Caco-2 (cell line): ENCODE results near the gene PLA2G7. TPM values are rescaled to one million over a fixed set of nuclear protein-coding genes. Genes with fewer than 3 reads are reported as not detected.
A peak's percentile ranks its signal among the peaks of the same experiment; 100 is the strongest.

Source experiments
- Bru-seq: library from RNA; stranded (reverse); fragments of 400-500 nt; gene quantifications from one replicate; lab custom pipeline; 2021; lab: Mats Ljungman, UMichigan
- BruChase-seq, 2 experiments: library from RNA; stranded (reverse); fragments of 400-500 nt; gene quantifications; one replicate each; lab custom pipeline; 2021; lab: Mats Ljungman, UMichigan
- BruUV-seq: library from RNA; stranded (reverse); fragments of 400-500 nt; replicated peaks from 2 replicates; lab custom pipeline; 2021; lab: Mats Ljungman, UMichigan
- CTCF ChIA-PET: fragments of 300-600 bp; sonication (Branson Sonifier 250); formaldehyde crosslinking; loops from one replicate; lab custom pipeline; 2022; ENCODE audit warnings: antibody characterized with exemption; lab: Charles Lee
- POLR2A ChIA-PET: fragments of 300-600 bp; sonication (Branson Sonifier 250); formaldehyde crosslinking; loops from one replicate; lab custom pipeline; 2022; ENCODE audit warnings: antibody characterized with exemption; lab: Charles Lee
- DNase-seq, 2 experiments: peaks; one replicate each; pipeline versions ENCODE4 v3.0.0 to v3.0.0-alpha.2; 2020 to 2022
- H3K27me3 ChIP-seq: replicated peaks from 2 replicates; pipeline ENCODE4 v1.6.0; 2011; ENCODE audit warnings: low read length; ENCODE audit not compliant: control insufficient read depth, insufficient read depth
- H3K36me3 ChIP-seq: 2 replicates; pipeline ENCODE4 v1.5.1; 2011; ENCODE audit warnings: low read length; ENCODE audit not compliant: control insufficient read depth, insufficient read depth
- H3K4me1 ChIP-seq: fragments of 250-450 bp; sonication (Bioruptor Pico); 2 replicates; pipeline ENCODE4 v1.5.1; 2020; ENCODE audit warnings: mild to moderate bottlenecking
- H3K4me3 ChIP-seq: 2 replicates; pipeline ENCODE4 v1.5.1; 2011; ENCODE audit warnings: low read depth, mild to moderate bottlenecking, control low read depth, low read length
- H3K9me3 ChIP-seq: fragments of 250-450 bp; sonication (Bioruptor Pico); 2 replicates; pipeline ENCODE4 v1.5.1; 2020; ENCODE audit warnings: mild to moderate bottlenecking, moderate library complexity
- H3K27ac Mint-ChIP-seq: one replicate; pipeline ENCODE4 v1.8.0; 2022; ENCODE audit warnings: mixed read lengths; ENCODE audit not compliant: unreplicated experiment
- H3K27me3 Mint-ChIP-seq: one replicate; pipeline ENCODE4 v1.8.0; 2022; ENCODE audit warnings: mixed read lengths; ENCODE audit not compliant: insufficient read depth, unreplicated experiment
- H3K36me3 Mint-ChIP-seq: one replicate; pipeline ENCODE4 v1.8.0; 2022; ENCODE audit warnings: mild to moderate bottlenecking, mixed read lengths; ENCODE audit not compliant: insufficient read depth, unreplicated experiment
- H3K4me1 Mint-ChIP-seq: one replicate; pipeline ENCODE4 v1.8.0; 2022; ENCODE audit warnings: low read depth, mixed read lengths; ENCODE audit not compliant: unreplicated experiment
- H3K4me3 Mint-ChIP-seq: one replicate; pipeline ENCODE4 v1.8.0; 2022; ENCODE audit warnings: mild to moderate bottlenecking, moderate library complexity, mixed read lengths; ENCODE audit not compliant: unreplicated experiment
- H3K9me3 Mint-ChIP-seq: one replicate; pipeline ENCODE4 v1.8.0; 2022; ENCODE audit warnings: mixed read lengths; ENCODE audit not compliant: unreplicated experiment
- intact Hi-C: fragments of 100-400 bp; cut with micrococcal nuclease; formaldehyde crosslinking; loops from one replicate; pipeline ENCODE4 v1.10.0; 2022; ENCODE audit not compliant: unreplicated experiment
- long read RNA-seq: library from polyadenylated mRNA; stranded (forward); transcript quantifications from one replicate; pipeline ENCODE4 v2.0.0, GENCODE V29; 2022
- total RNA-seq: library from RNA; stranded (reverse); gene quantifications from 2 replicates; pipeline ENCODE4 v1.2.3, GENCODE V29; 2022
- TF ChIP-seq, protein P1 (sequence below), 2 experiments: fragments of 200-600 bp in 1 of 2; IDR thresholded peaks; 1 replicate in 1 of 2; 2 replicates in 1 of 2; pipeline versions ENCODE4 v1.5.1 to v1.8.0; 2011 to 2022; ENCODE audit warnings: antibody characterized with exemption in 1 of 2, control low read depth in 1 of 2, inconsistent platforms in 1 of 2, low read depth in 1 of 2, low read length in 1 of 2, mild to moderate bottlenecking in 1 of 2, moderate library complexity in 1 of 2; ENCODE audit not compliant: insufficient read depth in 1 of 2, severe bottlenecking in 1 of 2, unreplicated experiment in 1 of 2

The PLA2G7 gene
- 0.19 and 0.32 TPM in 2 replicates for total RNA-seq
- percentile 20 among the genes with signal in this experiment for Bru-seq, nascent RNA
- BruChase-seq, experiment 1, labeled RNA remaining after a 2-hour chase = percentile 20 among the genes with signal in this experiment
- BruChase-seq, experiment 2, labeled RNA remaining after a 6-hour chase = percentile 20 among the genes with signal in this experiment
- long read RNA-seq, partial matches to known transcripts = 0 of 2 reads
- long read RNA-seq, other reads (novel, unspliced or antisense) = 1 of 2 reads

DNA sequence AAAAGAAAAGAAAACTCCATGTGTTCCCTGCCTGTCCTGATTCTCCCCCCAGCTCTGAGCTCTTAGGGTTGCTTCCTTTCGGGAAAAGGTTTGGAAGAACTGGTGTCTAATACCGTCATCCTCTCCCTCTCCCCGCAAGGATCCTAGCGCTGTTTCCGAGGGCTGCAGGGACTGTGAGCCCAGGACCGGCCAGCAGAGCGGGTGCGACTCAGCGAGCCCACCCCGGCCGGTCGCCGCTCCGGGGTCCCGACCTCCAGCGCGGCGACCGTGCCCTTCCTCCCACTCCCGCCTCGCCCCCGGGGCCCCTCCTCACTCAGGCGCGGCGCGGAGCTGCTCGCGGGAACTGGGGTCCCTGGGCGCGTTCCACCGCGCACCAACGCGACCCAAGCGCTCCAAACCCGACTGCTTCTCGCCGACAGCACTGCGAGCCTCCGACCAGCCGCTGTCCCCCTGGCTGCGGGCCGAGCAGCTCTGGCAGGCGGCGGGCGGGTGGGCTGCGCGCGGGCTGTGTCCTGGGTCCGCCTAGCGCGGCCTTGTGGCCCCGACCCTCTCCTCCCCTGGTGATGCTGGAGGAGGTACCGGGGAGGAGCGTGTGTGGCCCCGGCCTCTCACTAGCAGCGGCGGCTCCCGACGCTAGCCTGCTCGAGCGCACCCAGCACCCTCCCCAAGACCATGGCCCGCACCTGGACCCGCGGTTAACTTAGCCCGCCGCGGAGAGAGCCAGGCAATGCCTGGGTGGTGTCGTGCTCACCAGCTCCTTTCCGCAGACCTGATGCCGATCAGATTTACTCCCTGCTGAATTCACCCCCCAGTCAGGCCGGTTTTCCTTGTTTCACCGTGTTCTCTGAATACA is at the start of gene PLA2G7:
PLA2G7 (minus strand) TSS at position 509 of the 853 bp plus-strand sequence. CDS start 12,484 bp downstream, outside the sequence.
- peak within 1 kb of the TSS; percentile 66 for H3K4me3 Mint-ChIP-seq
- no TSS peak for BruUV-seq
- intact Hi-C loops = loop anchor here (1.0 kb wide), 1 partner anchor 46 kb away; no protein-coding TSS in a partner anchor
- peak; percentile 24 to 39 for DNase-seq
- H3K36me3 Mint-ChIP-seq = no peaks in the 10 kb centered on the region
- peak within 1 kb of the TSS; percentile 2 for H3K27ac Mint-ChIP-seq
- H3K27me3 Mint-ChIP-seq = peaks cover 14% of the 10 kb centered on the region
- peaks cover 7% of the 10 kb centered on the region for H3K4me1 Mint-ChIP-seq
- Histone ChIP-seq H3K36me3 (no peaks in the 10 kb centered on the region), H3K9me3 (no peaks in the 10 kb centered on the region), H3K27me3 (peaks cover 1% of the 10 kb centered on the region; the same call in 1 of the 2 replicates), H3K4me1 (0 out of 2 replicates have a peak, but pooled peaks cover 4% of the 10 kb centered on the region), H3K4me3 (peak within 1 kb of the TSS; percentile 38)
- H3K9me3 Mint-ChIP-seq = no peaks in the 10 kb centered on the region
- TF ChIP-seq, protein P1, sequence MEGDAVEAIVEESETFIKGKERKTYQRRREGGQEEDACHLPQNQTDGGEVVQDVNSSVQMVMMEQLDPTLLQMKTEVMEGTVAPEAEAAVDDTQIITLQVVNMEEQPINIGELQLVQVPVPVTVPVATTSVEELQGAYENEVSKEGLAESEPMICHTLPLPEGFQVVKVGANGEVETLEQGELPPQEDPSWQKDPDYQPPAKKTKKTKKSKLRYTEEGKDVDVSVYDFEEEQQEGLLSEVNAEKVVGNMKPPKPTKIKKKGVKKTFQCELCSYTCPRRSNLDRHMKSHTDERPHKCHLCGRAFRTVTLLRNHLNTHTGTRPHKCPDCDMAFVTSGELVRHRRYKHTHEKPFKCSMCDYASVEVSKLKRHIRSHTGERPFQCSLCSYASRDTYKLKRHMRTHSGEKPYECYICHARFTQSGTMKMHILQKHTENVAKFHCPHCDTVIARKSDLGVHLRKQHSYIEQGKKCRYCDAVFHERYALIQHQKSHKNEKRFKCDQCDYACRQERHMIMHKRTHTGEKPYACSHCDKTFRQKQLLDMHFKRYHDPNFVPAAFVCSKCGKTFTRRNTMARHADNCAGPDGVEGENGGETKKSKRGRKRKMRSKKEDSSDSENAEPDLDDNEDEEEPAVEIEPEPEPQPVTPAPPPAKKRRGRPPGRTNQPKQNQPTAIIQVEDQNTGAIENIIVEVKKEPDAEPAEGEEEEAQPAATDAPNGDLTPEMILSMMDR (IDR thresholded peaks at IDR 0.05; ENCODE audit: insufficient read depth in 1 of 2, low read depth in 1 of 2, low read length in 1 of 2, severe bottlenecking in 1 of 2, unreplicated experiment in 1 of 2) = no peak
- ChIA-PET POLR2A (no interaction called here), CTCF (no interaction called here)

DNA sequence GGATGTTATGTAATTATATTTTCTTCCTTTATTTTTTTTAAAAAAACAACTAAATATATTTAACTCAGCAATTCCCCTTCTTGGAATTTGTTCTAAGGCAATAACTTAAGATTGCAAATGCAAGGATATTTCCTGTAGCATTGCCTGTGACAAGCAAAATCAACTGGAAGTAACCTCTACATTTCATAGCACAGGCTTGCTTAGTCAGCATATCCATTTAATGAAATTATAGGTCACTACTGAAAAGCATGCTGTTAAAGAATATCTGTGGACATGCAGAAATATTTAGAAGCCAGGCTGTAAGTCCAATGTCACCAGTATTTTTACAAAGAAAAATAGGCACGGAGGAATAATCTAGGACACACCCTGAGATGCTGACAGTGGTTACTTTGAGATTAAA is 49.4 kb upstream of the PLA2G7 start:
- intact Hi-C loops = loop anchor here (5.0 kb wide), 1 partner anchor 132 kb away; the partner anchor contains the start of genes CYP39A1 and SLC25A27
- Histone ChIP-seq H3K4me1 (peaks cover 6% of the 10 kb centered on the region), H3K36me3 (no peaks in the 10 kb centered on the region), H3K9me3 (no peaks in the 10 kb centered on the region), H3K4me3 (no peak overlapping the region), H3K27me3 (no peaks in the 10 kb centered on the region)
- H3K36me3 Mint-ChIP-seq = no peaks in the 10 kb centered on the region
- no peak overlapping the region for H3K27ac Mint-ChIP-seq
- ChIA-PET POLR2A (no interaction called here), CTCF (no interaction called here)
- H3K4me1 Mint-ChIP-seq = peaks cover 15% of the 10 kb centered on the region
- H3K27me3 Mint-ChIP-seq = no peaks in the 10 kb centered on the region
- no peak for DNase-seq
- TF ChIP-seq, protein P1 (IDR thresholded peaks at IDR 0.05; ENCODE audit: insufficient read depth in 1 of 2, low read depth in 1 of 2, low read length in 1 of 2, severe bottlenecking in 1 of 2, unreplicated experiment in 1 of 2) = no peak
- no peak overlapping the region for H3K4me3 Mint-ChIP-seq
- BruUV-seq = no TSS peak
- H3K9me3 Mint-ChIP-seq = no peaks in the 10 kb centered on the region
